OCI-LY3 (cell line): ENCODE results near the gene NUDT17.

Experiments
- CTCF ChIP-seq: fragments of 200-600, 300-600 bp; sonication (generic); IDR thresholded peaks from 2 replicates; pipeline ENCODE4 v1.5.1; 2014; ENCODE audit warnings: antibody characterized with exemption, low read length, low read depth
- EZH2phosphoT487 ChIP-seq: fragments of 200-600 bp; shearing (Covaris generic); IDR thresholded peaks from 2 replicates; pipeline ENCODE4 v1.6.1; 2018; ENCODE audit warnings: antibody characterized with exemption, mixed run types, low read depth

GRCh38 chr1:145845144-145845513 lies 301 bp upstream of the NUDT17 start:
- TF ChIP-seq EZH2phosphoT487 (no peak), CTCF (no peak)
